Smooth muscle cell (in vitro differentiated cells): ENCODE results near the gene PPIL4. TPM values are rescaled to one million over a fixed set of nuclear protein-coding genes. Genes with fewer than 3 reads are reported as not detected.

Source experiments
- DNase-seq: peaks from one replicate; lab custom pipeline; 2025; ENCODE audit not compliant: unreplicated experiment; lab: John Stamatoyannopoulos, UW
- H2AFZ ChIP-seq: fragments of 200-600 bp; sonication (generic); 2 replicates; pipeline ENCODE4 v1.6.0; 2016; ENCODE audit warnings: antibody characterized with exemption, low read depth, mild to moderate bottlenecking
- H3F3A ChIP-seq: fragments of 200-600 bp; sonication (generic); 2 replicates; pipeline ENCODE4 v1.6.0; 2017; ENCODE audit warnings: antibody characterized with exemption, low read depth
- H3K27ac ChIP-seq: fragments of 200-600 bp; sonication (generic); 2 replicates; pipeline ENCODE4 v1.5.1; 2016; ENCODE audit warnings: low read depth, mild to moderate bottlenecking
- H3K27me3 ChIP-seq: fragments of 200-600 bp; sonication (generic); 2 replicates; pipeline ENCODE4 v1.6.1; 2016; ENCODE audit warnings: low read depth, mild to moderate bottlenecking
- H3K36me3 ChIP-seq: fragments of 200-600 bp; sonication (generic); 2 replicates; pipeline ENCODE4 v1.5.1; 2016; ENCODE audit warnings: low read depth
- H3K4me1 ChIP-seq: fragments of 200-600 bp; sonication (generic); 2 replicates; pipeline ENCODE4 v1.5.1; 2016; ENCODE audit warnings: low read depth
- H3K4me2 ChIP-seq: fragments of 200-600 bp; sonication (generic); 2 replicates; pipeline ENCODE4 v1.6.0; 2016; ENCODE audit warnings: mild to moderate bottlenecking
- H3K4me3 ChIP-seq: fragments of 200-600 bp; sonication (generic); 2 replicates; pipeline ENCODE4 v1.5.1; 2016; ENCODE audit warnings: mild to moderate bottlenecking
- H3K79me2 ChIP-seq: fragments of 200-600 bp; sonication (generic); 2 replicates; pipeline ENCODE4 v1.6.0; 2016; ENCODE audit warnings: low read depth, mild to moderate bottlenecking
- H3K9ac ChIP-seq: fragments of 200-600 bp; sonication (generic); 2 replicates; pipeline ENCODE4 v1.6.0; 2016; ENCODE audit warnings: low read depth
- H3K9me3 ChIP-seq: fragments of 200-600 bp; sonication (generic); replicated peaks from 2 replicates; pipeline ENCODE4 v1.5.1; 2016; ENCODE audit warnings: low read depth
- H4K20me1 ChIP-seq: fragments of 200-600 bp; sonication (generic); 2 replicates; pipeline ENCODE4 v1.6.0; 2016; ENCODE audit warnings: low read depth
- CTCF ChIP-seq: fragments of 200-600 bp; sonication (generic); IDR thresholded peaks from 2 replicates; pipeline ENCODE4 v1.5.1; 2017; ENCODE audit warnings: borderline replicate concordance, mild to moderate bottlenecking, antibody characterized with exemption; ENCODE audit not compliant: insufficient read depth, poor library complexity, severe bottlenecking
- WGBS: methylation state at CpG from one replicate; pipeline ENCODE4 v1.1.7; 2016; ENCODE audit warnings: low lambda C conversion rate; 5-methylcytosine and 5-hydroxymethylcytosine counted together
- polyA plus RNA-seq: library from polyadenylated mRNA; unstranded; fragments of >200 nt; fragmentation: Nextera tagmentation; extraction: Ambion mirVana; gene quantifications from 2 replicates; pipeline ENCODE4 v1.2.1, GENCODE V29; 2016
- total RNA-seq: library from RNA; depleted of rRNA; stranded (reverse); fragments of >200 nt; gene quantifications from 2 replicates; pipeline ENCODE4 v1.2.3, GENCODE V29; 2014

The PPIL4 gene
- total and polyA plus RNA-seq, 2 experiments from 2014 or later: 30.8 to 64.8 TPM

- Histone ChIP-seq H3K79me2 (no peaks in the 10 kb centered on the region), H3K4me2 (no peak overlapping the region), H3K27ac (no peak overlapping the region), H2AFZ (no peak overlapping the region), H4K20me1 (no peaks in the 10 kb centered on the region), H3K4me1 (no peaks in the 10 kb centered on the region), H3F3A (no peaks in the 10 kb centered on the region), H3K9me3 (no peaks in the 10 kb centered on the region), H3K4me3 (no peak overlapping the region), H3K36me3 (no peaks in the 10 kb centered on the region), H3K27me3 (no peaks in the 10 kb centered on the region), H3K9ac (no peak overlapping the region)
- 91% methylated on average over 4 of the region's 4 CpGs for WGBS
- no peak for TF ChIP-seq CTCF
- no peak for DNase-seq
Measured at GRCh38 chr6:149492798-149493343, 53.0 kb downstream of the PPIL4 start.

GRCh38 chr6:149489967-149490366 lies 55.9 kb downstream of the PPIL4 start:
- Histone ChIP-seq H3K4me1 (no peaks in the 10 kb centered on the region), H3F3A (no peaks in the 10 kb centered on the region), H3K27me3 (no peaks in the 10 kb centered on the region), H3K9me3 (no peaks in the 10 kb centered on the region), H3K36me3 (no peaks in the 10 kb centered on the region), H3K4me3 (no peak overlapping the region), H2AFZ (no peak overlapping the region), H3K79me2 (no peaks in the 10 kb centered on the region), H3K4me2 (no peak overlapping the region), H3K27ac (no peak overlapping the region), H3K9ac (no peak overlapping the region), H4K20me1 (no peaks in the 10 kb centered on the region)
- no peak for DNase-seq
- no peak for TF ChIP-seq CTCF
- 95% methylated on average over 4 of the region's 4 CpGs for WGBS

GRCh38 chr6:149488815-149489214 lies 57.0 kb downstream of the PPIL4 start:
- Histone ChIP-seq H3K4me3 (no peak overlapping the region), H3K79me2 (no peaks in the 10 kb centered on the region), H3K9ac (no peak overlapping the region), H3F3A (no peaks in the 10 kb centered on the region), H3K4me2 (no peak overlapping the region), H3K27me3 (no peaks in the 10 kb centered on the region), H4K20me1 (no peaks in the 10 kb centered on the region), H3K36me3 (no peaks in the 10 kb centered on the region), H3K27ac (no peak overlapping the region), H2AFZ (no peak overlapping the region), H3K9me3 (no peaks in the 10 kb centered on the region), H3K4me1 (no peaks in the 10 kb centered on the region)
- TF ChIP-seq CTCF: no peak
- 68% methylated on average over 3 of the region's 3 CpGs for WGBS
- DNase-seq: no peak

GRCh38 chr6:149487316-149487715 lies 58.5 kb downstream of the PPIL4 start:
- H3K27me3 ChIP-seq: no peaks in the 10 kb centered on the region
- no peak overlapping the region for H3K4me2 ChIP-seq
- no peaks in the 10 kb centered on the region for H3K4me1 ChIP-seq
- no peaks in the 10 kb centered on the region for H3K9me3 ChIP-seq
- no peak for TF ChIP-seq CTCF
- no peak overlapping the region for H3K4me3 ChIP-seq
- no peak overlapping the region for H3K27ac ChIP-seq
- WGBS: 90% methylated on average over 4 of the region's 4 CpGs
- H3K79me2 ChIP-seq: no peaks in the 10 kb centered on the region
- H3K9ac ChIP-seq: no peak overlapping the region
- no peaks in the 10 kb centered on the region for H4K20me1 ChIP-seq
- DNase-seq: no peak
- no peaks in the 10 kb centered on the region for H3K36me3 ChIP-seq
- no peaks in the 10 kb centered on the region for H3F3A ChIP-seq
- H2AFZ ChIP-seq: no peak overlapping the region
